Endothelial cell of umbilical vein (primary cell): ENCODE measurements around the gene DIDO1. TPM values are rescaled to one million over a fixed set of nuclear protein-coding genes. Genes with fewer than 3 reads are reported as not detected.

ENCODE experiments used
- BruUV-seq: library from RNA; stranded (reverse); fragments of 400-500 nt; replicated peaks from 2 replicates; lab custom pipeline; 2021; lab: Mats Ljungman, UMichigan
- CTCF ChIA-PET: fragments of 300-600, 350-600 bp; sonication (Branson Sonifier 250); formaldehyde crosslinking; loops from one replicate; lab custom pipeline; 2021; ENCODE audit warnings: antibody characterized with exemption, inconsistent platforms; lab: Charles Lee
- POLR2A ChIA-PET: fragments of 300-600, 350-600 bp; sonication (Branson Sonifier 250); formaldehyde crosslinking; loops from one replicate; lab custom pipeline; 2021; ENCODE audit warnings: antibody characterized with exemption, inconsistent platforms; lab: Charles Lee
- DNase-seq: peaks from one replicate; pipeline ENCODE4 v3.0.0-alpha.2; 2011; ENCODE audit warnings: low read depth, low spot score
- FAIRE-seq: peaks from 2 replicates; lab custom pipeline; 2011; peaks lifted over from hg19 to GRCh38; lab: Jason Lieb, UNC
- H2AFZ ChIP-seq: 2 replicates; pipeline ENCODE4 v1.6.0; 2012; ENCODE audit warnings: low read depth, low read length, control low read depth, inconsistent platforms
- H3K27ac ChIP-seq: 2 replicates; pipeline ENCODE4 v1.5.1; 2011; ENCODE audit warnings: low read depth, mild to moderate bottlenecking, control low read depth, low read length, moderate library complexity; ENCODE audit not compliant: insufficient read depth
- H3K27me3 ChIP-seq, 2 experiments: 2 replicates each; pipeline versions ENCODE4 v1.6.0 to v1.6.1; 2011; ENCODE audit warnings: low read length in 2 of 2, mixed read lengths in 1 of 2; ENCODE audit not compliant: control insufficient read depth in 2 of 2, insufficient read depth in 2 of 2
- H3K36me3 ChIP-seq, 2 experiments: 2 replicates in 1 of 2; 3 replicates in 1 of 2; pipeline ENCODE4 v1.5.1; 2011; ENCODE audit warnings: low read length in 2 of 2, mild to moderate bottlenecking in 1 of 2, moderate library complexity in 1 of 2; ENCODE audit not compliant: control insufficient read depth in 2 of 2, insufficient read depth in 2 of 2; ENCODE audit errors: extremely low read depth in 1 of 2
- H3K4me1 ChIP-seq: 3 replicates; pipeline ENCODE4 v1.5.1; 2011; ENCODE audit warnings: mild to moderate bottlenecking, low read length; ENCODE audit not compliant: control insufficient read depth, insufficient read depth; ENCODE audit errors: extremely low read depth
- H3K4me2 ChIP-seq: 2 replicates; pipeline ENCODE4 v1.6.1; 2011; ENCODE audit warnings: low read length, control low read depth, mixed read lengths; ENCODE audit not compliant: insufficient read depth
- H3K4me3 ChIP-seq, 3 experiments: fragments of 200-600 bp in 1 of 3; sonication (generic), shearing (Covaris generic) in 1 of 3; replicated peaks in 1 of 3; 2 replicates each; pipeline ENCODE4 v1.5.1; 2011 to 2016; ENCODE audit warnings: control low read depth in 3 of 3, low read length in 3 of 3, mild to moderate bottlenecking in 2 of 3, inconsistent platforms in 1 of 3, low read depth in 1 of 3, moderate library complexity in 1 of 3; ENCODE audit not compliant: insufficient read depth in 1 of 3
- H3K79me2 ChIP-seq: 2 replicates; pipeline ENCODE4 v1.6.0; 2012; ENCODE audit warnings: low read length, inconsistent platforms; ENCODE audit not compliant: control insufficient read depth, insufficient read depth
- H3K9ac ChIP-seq: replicated peaks from 2 replicates; pipeline ENCODE3; 2011; ENCODE audit warnings: low read length, control low read depth; ENCODE audit not compliant: insufficient read depth; ENCODE audit errors: extremely low read depth
- H3K9me1 ChIP-seq: replicated peaks from 3 replicates; pipeline ENCODE4 v1.6.0; 2011; ENCODE audit warnings: mild to moderate bottlenecking, low read length; ENCODE audit not compliant: control insufficient read depth, insufficient read depth; ENCODE audit errors: extremely low read depth
- H3K9me3 ChIP-seq: replicated peaks from 2 replicates; pipeline ENCODE4 v1.5.1; 2012; ENCODE audit warnings: low read length, inconsistent platforms; ENCODE audit not compliant: control insufficient read depth, insufficient read depth
- H4K20me1 ChIP-seq: replicated peaks from 2 replicates; pipeline ENCODE3; 2011; ENCODE audit warnings: mild to moderate bottlenecking, low read length; ENCODE audit not compliant: control insufficient read depth, insufficient read depth; ENCODE audit errors: extremely low read depth
- CTCF ChIP-seq, 2 donors: IDR thresholded peaks; 1 replicate in 1 of 2; 2 replicates in 1 of 2; pipeline ENCODE4 v1.5.1; 2011; ENCODE audit warnings: low read length in 2 of 2, mild to moderate bottlenecking in 2 of 2, moderate library complexity in 2 of 2, control low read depth in 1 of 2, inconsistent platforms in 1 of 2, low read depth in 1 of 2; ENCODE audit not compliant: insufficient read depth in 1 of 2; ENCODE audit errors: extremely low read depth in 1 of 2
- EZH2 ChIP-seq: IDR thresholded peaks from 2 replicates; pipeline ENCODE4 v1.6.1; 2012; ENCODE audit warnings: borderline replicate concordance, low read depth, mild to moderate bottlenecking, moderate library complexity, low read length, inconsistent platforms; ENCODE audit not compliant: severe bottlenecking
- FOS ChIP-seq: IDR thresholded peaks from 2 replicates; pipeline ENCODE4 v1.6.1; 2011; ENCODE audit warnings: mild to moderate bottlenecking, low read length, moderate library complexity, borderline replicate concordance; ENCODE audit not compliant: insufficient read depth
- JUN ChIP-seq: IDR thresholded peaks from 2 replicates; pipeline ENCODE4 v1.6.1; 2011; ENCODE audit warnings: borderline replicate concordance, low read depth; ENCODE audit not compliant: insufficient read length, insufficient read depth
- MAX ChIP-seq: IDR thresholded peaks from 2 replicates; pipeline ENCODE4 v1.6.1; 2011; ENCODE audit not compliant: insufficient read depth, insufficient read length
- MYC ChIP-seq: IDR thresholded peaks from one replicate; pipeline ENCODE4 v1.6.1; 2011; ENCODE audit warnings: mild to moderate bottlenecking, low read depth, low read length
- dilution Hi-C: fragments of 300-500 bp; cut with MboI; formaldehyde crosslinking; loops from one replicate; pipeline ENCODE4 v1.15.0; 2019; ENCODE audit warnings: low sequenced_read_pairs; ENCODE audit not compliant: extremely low pct_ligation_motif_present
- intact Hi-C: fragments of 100-400 bp; cut with micrococcal nuclease; formaldehyde crosslinking; loops from one replicate; pipeline ENCODE4 v1.10.0; 2022
- polyA plus RNA-seq, 4 experiments: library from polyadenylated mRNA; depleted of rRNA in 3 of 4; stranded (reverse) in 3 of 4; unstranded in 1 of 4; fragments of >200 nt; gene quantifications; 2 replicates each; pipeline versions ENCODE4 v1.2.1 to v1.2.3, GENCODE V29; 2011 to 2012; ENCODE audit warnings: missing spikeins in 1 of 4
- total RNA-seq: library from RNA; stranded (reverse); gene quantifications from 2 replicates; pipeline ENCODE4 v1.2.3, GENCODE V29; 2021

Gene DIDO1
- total and polyA plus RNA-seq, 2 donors (not counting 3 experiments of a cell fraction or from before 2014, with no cell fraction given) = 22.1 to 51.2 TPM

- dilution Hi-C loops (no loop called here), intact Hi-C loops (no loop called here)
- DNase-seq (no peak), FAIRE-seq (no peak)
- ChIA-PET POLR2A (no interaction called here), CTCF (interaction anchor here (0.8 to 1.2 kb wide), 2 partner anchors 10 to 11 kb away, joined by 3 read pairs; no protein-coding TSS in a partner anchor)
- Histone ChIP-seq H3K36me3 (peaks cover 0 to 2% of the 10 kb centered on the region in 2 experiments), H3K27me3 (no peaks in the 10 kb centered on the region), H4K20me1 (peaks cover 28% of the 10 kb centered on the region), H2AFZ (no peak overlapping the region), H3K4me1 (peaks cover 10% of the 10 kb centered on the region), H3K9ac (no peak overlapping the region), H3K4me2 (no peak overlapping the region), H3K9me3 (no peaks in the 10 kb centered on the region), H3K79me2 (peaks cover 100% of the 10 kb centered on the region), H3K4me3 (no peak overlapping the region), H3K9me1 (no peaks in the 10 kb centered on the region), H3K27ac (no peak overlapping the region)
- BruUV-seq = no TSS peak
- TF ChIP-seq MAX (no peak), EZH2 (no peak), CTCF (IDR thresholded peaks at IDR 0.05; ENCODE audit: extremely low read depth in 1 of 2, insufficient read depth in 1 of 2, low read depth in 1 of 2, low read length in 2 of 2) (no peak), JUN (no peak), MYC (no peak), FOS (no peak)
These were observed 8.2 kb downstream of the DIDO1 start for GRCh38 chr20:62918147-62918546.
